Mammary epithelial cell (primary cell): Measurements from ENCODE around the gene SLC17A8.

Experiments
- CTCF ChIP-seq, 2 donors: IDR thresholded peaks in 1 of 2; conservative IDR thresholded peaks in 1 of 2; 2 replicates each; pipeline ENCODE4 v1.5.1; 2011 to 2012; ENCODE audit warnings: inconsistent platforms in 2 of 2, low read length in 2 of 2, mild to moderate bottlenecking in 2 of 2, control low read depth in 1 of 2, low read depth in 1 of 2; ENCODE audit not compliant: insufficient read depth in 1 of 2; ENCODE audit errors: extremely low read depth in 1 of 2
- EZH2 ChIP-seq: IDR thresholded peaks from 2 replicates; pipeline ENCODE4 v1.6.1; 2012; ENCODE audit warnings: low read length, inconsistent platforms, borderline replicate concordance

- TF ChIP-seq CTCF (conservative IDR thresholded peaks at IDR 0.05 in 1 of 2, IDR thresholded peaks at IDR 0.05 in 1 of 2; ENCODE audit: extremely low read depth in 1 of 2, insufficient read depth in 1 of 2, low read depth in 1 of 2, low read length in 2 of 2) (no peak), EZH2 (no peak)
Observed at GRCh38 chr12:100402763-100403162, 45.9 kb downstream of the SLC17A8 start.
